Astrocyte of the spinal cord (primary cell): ENCODE measurements around the gene GDE1.

ENCODE experiments used
- DNase-seq: peaks from one replicate; pipeline ENCODE4 v3.0.0; 2011; ENCODE audit warnings: low read depth, low spot score
- H3K4me3 ChIP-seq: 2 replicates; pipeline ENCODE4 v1.5.1; 2011; ENCODE audit warnings: low read depth, mild to moderate bottlenecking, low read length, moderate library complexity
- in situ Hi-C: cut with HindIII; loops from 2 replicates; pipeline ENCODE4 v1.10.0; 2017; ENCODE audit warnings: low sequenced_read_pairs
- TF ChIP-seq, protein P1 (sequence below): IDR thresholded peaks from 2 replicates; pipeline ENCODE4 v1.5.1; 2012; ENCODE audit warnings: low read depth, mild to moderate bottlenecking, low read length, inconsistent platforms

The GDE1 gene

DNA sequence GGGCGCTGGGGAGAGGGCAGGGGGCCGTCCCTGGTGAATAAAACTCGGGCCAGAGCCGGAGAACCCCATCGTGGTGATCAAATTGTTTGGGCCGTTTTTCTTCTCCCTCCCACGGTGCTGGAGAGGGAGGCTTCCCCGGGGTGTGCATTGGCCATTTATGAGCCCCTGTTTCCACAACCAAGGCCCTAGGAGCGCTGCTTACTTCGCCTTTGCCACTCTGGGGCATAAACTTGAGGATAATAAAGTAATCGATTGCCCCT, 2.4 kb upstream of the GDE1 start:
- peak overlapping the region; percentile 98 for H3K4me3 ChIP-seq
- peak; percentile 2 for DNase-seq
- in situ Hi-C loops: no loop called here
- TF ChIP-seq, protein P1, sequence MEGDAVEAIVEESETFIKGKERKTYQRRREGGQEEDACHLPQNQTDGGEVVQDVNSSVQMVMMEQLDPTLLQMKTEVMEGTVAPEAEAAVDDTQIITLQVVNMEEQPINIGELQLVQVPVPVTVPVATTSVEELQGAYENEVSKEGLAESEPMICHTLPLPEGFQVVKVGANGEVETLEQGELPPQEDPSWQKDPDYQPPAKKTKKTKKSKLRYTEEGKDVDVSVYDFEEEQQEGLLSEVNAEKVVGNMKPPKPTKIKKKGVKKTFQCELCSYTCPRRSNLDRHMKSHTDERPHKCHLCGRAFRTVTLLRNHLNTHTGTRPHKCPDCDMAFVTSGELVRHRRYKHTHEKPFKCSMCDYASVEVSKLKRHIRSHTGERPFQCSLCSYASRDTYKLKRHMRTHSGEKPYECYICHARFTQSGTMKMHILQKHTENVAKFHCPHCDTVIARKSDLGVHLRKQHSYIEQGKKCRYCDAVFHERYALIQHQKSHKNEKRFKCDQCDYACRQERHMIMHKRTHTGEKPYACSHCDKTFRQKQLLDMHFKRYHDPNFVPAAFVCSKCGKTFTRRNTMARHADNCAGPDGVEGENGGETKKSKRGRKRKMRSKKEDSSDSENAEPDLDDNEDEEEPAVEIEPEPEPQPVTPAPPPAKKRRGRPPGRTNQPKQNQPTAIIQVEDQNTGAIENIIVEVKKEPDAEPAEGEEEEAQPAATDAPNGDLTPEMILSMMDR: no peak

DNA sequence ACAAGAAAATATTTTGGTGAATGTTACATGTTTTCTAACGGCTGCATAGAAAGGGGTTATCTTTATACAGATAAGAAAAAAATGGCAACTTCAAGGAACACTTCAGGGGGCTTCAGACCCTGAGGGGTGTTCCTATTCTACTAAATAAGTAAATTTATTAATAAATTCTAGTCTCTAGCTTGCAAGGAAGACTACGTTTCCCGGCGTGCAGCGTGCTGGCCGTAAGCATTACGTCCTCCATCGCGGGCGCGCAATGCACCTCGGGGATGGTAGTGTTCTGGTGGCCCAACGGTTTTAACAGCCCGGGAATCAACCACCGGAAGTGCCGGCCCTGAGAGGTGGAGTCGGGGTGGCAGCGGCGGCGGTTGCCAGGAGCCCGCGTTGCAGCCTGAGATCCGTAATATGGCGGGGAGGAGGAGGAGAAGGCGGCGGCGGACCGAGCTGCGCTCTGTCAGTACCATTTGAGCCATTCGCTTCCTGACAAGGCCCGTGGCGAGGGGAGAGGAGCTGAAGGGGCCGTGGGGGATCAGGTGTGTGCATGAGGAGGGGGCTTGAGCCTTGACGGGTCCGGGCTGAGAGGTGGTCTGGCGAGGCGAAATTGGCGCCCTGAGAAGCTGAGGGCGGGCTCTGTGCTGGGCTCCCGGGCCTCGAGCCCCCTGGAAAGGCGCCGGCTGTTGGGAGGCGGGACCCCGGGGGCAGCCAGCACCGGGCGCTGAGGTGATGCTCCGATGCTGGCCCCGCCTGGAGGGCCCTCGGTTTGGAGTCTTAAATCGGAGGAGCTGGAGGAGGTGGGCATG, 1.9 kb upstream of the GDE1 start, which contains the start of gene CCP110:
TSS of gene CCP110 (plus strand) at position 384 of the 797 bp plus-strand sequence. CDS start 3,940 bp downstream, outside the sequence.
- DNase-seq: peak; percentile 97
- TF ChIP-seq, protein P1: no peak
- peak within 1 kb of the TSS; percentile 98 for H3K4me3 ChIP-seq
- in situ Hi-C loops: no loop called here

DNA sequence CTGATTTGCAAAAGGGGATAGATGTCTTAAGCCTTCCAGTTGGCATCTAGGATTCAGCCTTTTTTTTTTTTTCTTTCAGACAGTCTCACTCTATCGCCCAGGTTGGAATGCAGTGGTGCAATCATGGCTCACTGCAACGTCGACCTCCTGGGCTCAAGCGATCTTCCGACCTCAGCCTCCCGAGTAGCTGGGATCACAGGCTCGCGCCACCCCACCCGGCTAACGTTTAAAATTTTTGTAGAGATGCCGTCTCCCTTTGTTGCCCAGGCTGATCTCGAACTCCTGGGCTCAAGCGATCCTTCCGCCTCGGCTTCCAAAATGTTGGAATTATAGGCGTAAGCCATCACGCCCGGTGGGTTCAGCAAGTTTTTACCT, 1.3 kb upstream of the GDE1 start:
- in situ Hi-C loops: no loop called here
- TF ChIP-seq, protein P1: no peak
- no peak for DNase-seq
- no peak overlapping the region for H3K4me3 ChIP-seq

DNA sequence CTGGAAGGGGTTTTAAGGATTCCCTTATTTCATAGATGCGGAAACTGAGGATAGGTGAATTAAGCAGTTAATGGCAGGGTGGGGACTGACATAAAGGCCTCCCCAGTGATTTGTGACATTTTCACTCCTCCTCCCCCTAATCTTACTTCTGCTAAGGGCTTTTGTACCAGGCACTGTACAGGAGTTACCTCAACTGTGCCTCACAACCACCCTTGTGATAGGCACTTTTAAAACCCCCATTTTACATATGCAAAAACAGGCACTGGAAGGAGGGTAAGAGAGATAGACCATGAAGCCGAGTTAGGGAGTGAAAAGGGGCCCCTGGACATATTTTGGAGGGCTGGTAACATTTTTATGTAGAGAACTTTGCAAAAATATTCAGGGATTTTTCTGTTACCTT, 862 bp upstream of the GDE1 start:
- no peak for DNase-seq
- in situ Hi-C loops: no loop called here
- TF ChIP-seq, protein P1: no peak
- no peak overlapping the region for H3K4me3 ChIP-seq

DNA sequence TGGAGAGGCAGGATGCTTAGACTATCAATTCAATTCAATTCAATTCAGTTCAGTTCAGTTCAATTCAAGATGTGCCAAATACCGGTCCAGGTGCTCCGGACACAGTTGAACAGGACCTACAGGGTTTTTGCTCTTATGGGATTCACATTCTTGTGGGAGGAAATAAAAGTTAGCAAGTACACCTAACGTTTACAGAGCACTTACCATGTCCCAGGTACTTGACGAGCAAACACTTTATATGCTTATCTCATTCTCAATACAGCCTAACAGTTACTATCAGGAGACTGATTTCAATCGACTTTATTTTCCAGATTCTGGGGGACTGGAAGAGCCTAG, 467 bp upstream of the GDE1 start:
- TF ChIP-seq, protein P1: no peak
- in situ Hi-C loops: no loop called here
- DNase-seq: no peak
- no peak overlapping the region for H3K4me3 ChIP-seq

DNA sequence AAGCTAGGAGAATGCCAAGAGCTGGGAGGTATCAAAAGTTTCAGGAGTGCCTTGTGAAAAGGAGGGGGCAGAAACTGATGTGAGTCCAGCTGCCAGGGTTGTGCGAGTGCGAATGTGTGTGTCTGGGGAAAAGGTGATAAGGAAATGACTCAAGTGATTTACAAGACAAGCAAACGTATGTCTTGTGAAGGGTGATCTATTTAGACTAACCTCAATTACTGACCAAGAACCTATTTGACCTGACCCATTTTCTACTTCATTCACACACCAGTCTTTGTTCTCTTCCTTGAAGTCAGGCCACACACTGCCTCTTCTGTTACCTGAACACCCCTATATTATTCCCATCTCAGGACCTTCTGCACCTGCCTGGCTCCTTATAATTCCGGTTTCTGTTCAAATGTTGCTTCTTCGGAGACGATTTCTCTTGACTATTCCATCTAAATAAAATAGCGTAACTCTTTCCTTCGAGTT, 1.0 kb downstream of the GDE1 start:
- DNase-seq: peak; percentile 26
- in situ Hi-C loops: no loop called here
- TF ChIP-seq, protein P1: no peak
- H3K4me3 ChIP-seq: peak overlapping the region; percentile 75
